ENCODE measurements around the gene LAMA4. TPM values are rescaled to one million over a fixed set of nuclear protein-coding genes. Genes with fewer than 3 reads are reported as not detected.

The LAMA4 gene
- total and polyA plus RNA-seq, 3 experiments from 2014 or later, result not detected

- POLR2A ChIA-PET, result no interaction called here
- H3K27me3 Mint-ChIP-seq, result peaks cover 13 to 67% of the 10 kb centered on the region in 2 donors
Measured at GRCh38 chr6:112169541-112169940, 84.8 kb downstream of the LAMA4 start.

GRCh38 chr6:112163295-112164257 is 90.8 kb downstream of the LAMA4 start:
- peaks cover 9 to 74% of the 10 kb centered on the region in 2 donors for H3K27me3 Mint-ChIP-seq
- H3K27ac Mint-ChIP-seq, result peak overlapping the region in 3 of 8 donors; percentile 10 to 27 (median 24)
- CTCF ChIA-PET, result interaction anchor here (0.8 to 3.2 kb wide), 13 partner anchors 9 to 1105 kb away, joined by 3 to 14 read pairs (median 4); partner anchors contain the start of genes FAM229B and TUBE1

More at GRCh38 chr6:112169541-112169940, 84.8 kb downstream of the LAMA4 start:
- CTCF ChIA-PET, result no interaction called here
- DNase-seq, result no peak
- H3K36me3 Mint-ChIP-seq, result no peaks in the 10 kb centered on the region
- H3K4me3 Mint-ChIP-seq, result no peak overlapping the region
- Histone ChIP-seq H3K9me3 (ENCODE audit: low read length) (no peaks in the 10 kb centered on the region), H3K27ac (ENCODE audit: low read depth, low read length) (no peak overlapping the region), H3K4me3 (ENCODE audit: low read length) (no peak overlapping the region), H3K4me1 (ENCODE audit: insufficient read depth, low read length) (no peaks in the 10 kb centered on the region), H3K36me3 (ENCODE audit: insufficient read depth, low read length) (no peaks in the 10 kb centered on the region), H3K27me3 (ENCODE audit: insufficient read depth, low read length, poor library complexity, severe bottlenecking) (peaks cover 11% of the 10 kb centered on the region)
- H3K4me1 Mint-ChIP-seq, result no peaks in the 10 kb centered on the region
- H3K27ac Mint-ChIP-seq, result no peak overlapping the region
- H3K9me3 Mint-ChIP-seq, result no peaks in the 10 kb centered on the region

GRCh38 chr6:112160745-112161144 is 93.6 kb downstream of the LAMA4 start:
- H3K4me1 ChIP-seq (ENCODE audit: insufficient read depth, low read length), result peaks cover 6% of the 10 kb centered on the region
- ChIA-PET POLR2A (no interaction called here), CTCF (no interaction called here)
- no peaks in the 10 kb centered on the region for H3K9me3 ChIP-seq (ENCODE audit: low read length)
- no peak overlapping the region for H3K27ac ChIP-seq (ENCODE audit: low read depth, low read length)
- Mint-ChIP-seq H3K27me3 (peaks cover 10 to 54% of the 10 kb centered on the region in 2 donors), H3K4me3 (no peak overlapping the region), H3K4me1 (peaks cover 7 to 16% (median 14%) of the 10 kb centered on the region in 3 donors), H3K9me3 (no peaks in the 10 kb centered on the region), H3K27ac (no peak overlapping the region), H3K36me3 (no peaks in the 10 kb centered on the region)
- peaks cover 13% of the 10 kb centered on the region for H3K27me3 ChIP-seq (ENCODE audit: insufficient read depth, low read length, poor library complexity, severe bottlenecking)
- H3K36me3 ChIP-seq (ENCODE audit: insufficient read depth, low read length), result no peaks in the 10 kb centered on the region
- H3K4me3 ChIP-seq (ENCODE audit: low read length), result no peak overlapping the region
- no peak for DNase-seq

More at GRCh38 chr6:112163295-112164257, 90.8 kb downstream of the LAMA4 start:
- Histone ChIP-seq H3K27me3 (ENCODE audit: insufficient read depth, low read length, poor library complexity, severe bottlenecking) (peaks cover 13% of the 10 kb centered on the region), H3K4me1 (ENCODE audit: insufficient read depth, low read length) (peaks cover 6% of the 10 kb centered on the region), H3K4me3 (ENCODE audit: low read length) (no peak overlapping the region), H3K27ac (ENCODE audit: low read depth, low read length) (no peak overlapping the region), H3K36me3 (ENCODE audit: insufficient read depth, low read length) (no peaks in the 10 kb centered on the region), H3K9me3 (ENCODE audit: low read length) (no peaks in the 10 kb centered on the region)
- no peaks in the 10 kb centered on the region for H3K36me3 Mint-ChIP-seq
- H3K4me3 Mint-ChIP-seq, result peak overlapping the region in 6 of 7 donors; percentile 40 to 79 (median 66)
- H3K4me1 Mint-ChIP-seq, result peaks cover 7 to 16% (median 11%) of the 10 kb centered on the region in 3 donors
- peak; percentile 46 to 78 (median 63) for DNase-seq
- POLR2A ChIA-PET, result no interaction called here
- no peaks in the 10 kb centered on the region for H3K9me3 Mint-ChIP-seq

- Mint-ChIP-seq H3K4me1 (peaks cover 0 to 7% (median 0%) of the 10 kb centered on the region in 3 donors), H3K9me3 (no peaks in the 10 kb centered on the region), H3K36me3 (no peaks in the 10 kb centered on the region), H3K27me3 (peaks cover 10 to 28% of the 10 kb centered on the region in 2 donors), H3K27ac (no peak overlapping the region), H3K4me3 (no peak overlapping the region)
- Histone ChIP-seq H3K27ac (ENCODE audit: low read depth, low read length) (no peak overlapping the region), H3K27me3 (ENCODE audit: insufficient read depth, low read length, poor library complexity, severe bottlenecking) (no peaks in the 10 kb centered on the region), H3K36me3 (ENCODE audit: insufficient read depth, low read length) (no peaks in the 10 kb centered on the region), H3K9me3 (ENCODE audit: low read length) (no peaks in the 10 kb centered on the region), H3K4me3 (ENCODE audit: low read length) (no peak overlapping the region), H3K4me1 (ENCODE audit: insufficient read depth, low read length) (no peaks in the 10 kb centered on the region)
- POLR2A ChIA-PET, result no interaction called here
- no peak for DNase-seq
- CTCF ChIA-PET, result no interaction called here
Measured at GRCh38 chr6:112156668-112157067, 97.7 kb downstream of the LAMA4 start.

GRCh38 chr6:112155886-112156285 is 98.5 kb downstream of the LAMA4 start:
- Mint-ChIP-seq H3K27me3 (peaks cover 12 to 21% of the 10 kb centered on the region in 2 donors), H3K4me1 (peaks cover 0 to 7% (median 0%) of the 10 kb centered on the region in 3 donors), H3K27ac (no peak overlapping the region), H3K9me3 (no peaks in the 10 kb centered on the region), H3K36me3 (no peaks in the 10 kb centered on the region), H3K4me3 (no peak overlapping the region)
- Histone ChIP-seq H3K4me3 (ENCODE audit: low read length) (no peak overlapping the region), H3K36me3 (ENCODE audit: insufficient read depth, low read length) (no peaks in the 10 kb centered on the region), H3K4me1 (ENCODE audit: insufficient read depth, low read length) (no peaks in the 10 kb centered on the region), H3K9me3 (ENCODE audit: low read length) (no peaks in the 10 kb centered on the region), H3K27ac (ENCODE audit: low read depth, low read length) (no peak overlapping the region), H3K27me3 (ENCODE audit: insufficient read depth, low read length, poor library complexity, severe bottlenecking) (no peaks in the 10 kb centered on the region)
- ChIA-PET CTCF (no interaction called here), POLR2A (no interaction called here)
- DNase-seq, result no peak

GRCh38 chr6:112154711-112155110 is 99.7 kb downstream of the LAMA4 start:
- POLR2A ChIA-PET, result no interaction called here
- DNase-seq, result no peak
- Histone ChIP-seq H3K27ac (ENCODE audit: low read depth, low read length) (no peak overlapping the region), H3K4me3 (ENCODE audit: low read length) (no peak overlapping the region), H3K4me1 (ENCODE audit: insufficient read depth, low read length) (no peaks in the 10 kb centered on the region), H3K36me3 (ENCODE audit: insufficient read depth, low read length) (no peaks in the 10 kb centered on the region), H3K27me3 (ENCODE audit: insufficient read depth, low read length, poor library complexity, severe bottlenecking) (no peaks in the 10 kb centered on the region), H3K9me3 (ENCODE audit: low read length) (no peaks in the 10 kb centered on the region)
- Mint-ChIP-seq H3K9me3 (no peaks in the 10 kb centered on the region), H3K36me3 (no peaks in the 10 kb centered on the region), H3K27me3 (peaks cover 12 to 16% of the 10 kb centered on the region in 2 donors), H3K4me3 (no peak overlapping the region), H3K4me1 (peaks cover 0 to 7% (median 0%) of the 10 kb centered on the region in 3 donors), H3K27ac (no peak overlapping the region)
- CTCF ChIA-PET, result interaction anchor here (1.3 kb wide), 1 partner anchor 8 kb away, joined by 5 read pairs; no protein-coding TSS in a partner anchor

- Histone ChIP-seq H3K27me3 (ENCODE audit: insufficient read depth, low read length, poor library complexity, severe bottlenecking) (no peaks in the 10 kb centered on the region), H3K4me3 (ENCODE audit: low read length) (no peak overlapping the region), H3K27ac (ENCODE audit: low read depth, low read length) (no peak overlapping the region), H3K4me1 (ENCODE audit: insufficient read depth, low read length) (no peaks in the 10 kb centered on the region), H3K36me3 (ENCODE audit: insufficient read depth, low read length) (no peaks in the 10 kb centered on the region), H3K9me3 (ENCODE audit: low read length) (no peaks in the 10 kb centered on the region)
- Mint-ChIP-seq H3K4me1 (peaks cover 0 to 7% (median 0%) of the 10 kb centered on the region in 3 donors), H3K9me3 (no peaks in the 10 kb centered on the region), H3K36me3 (no peaks in the 10 kb centered on the region), H3K4me3 (no peak overlapping the region), H3K27ac (no peak overlapping the region), H3K27me3 (peaks cover 6 to 15% of the 10 kb centered on the region in 2 donors)
- ChIA-PET POLR2A (no interaction called here), CTCF (interaction anchor here (1.3 kb wide), 1 partner anchor 9 kb away, joined by 5 read pairs; no protein-coding TSS in a partner anchor)
- no peak for DNase-seq
Measured at GRCh38 chr6:112153926-112154607, 100.3 kb downstream of the LAMA4 start.

GRCh38 chr6:112150363-112150762 is 104.0 kb downstream of the LAMA4 start:
- H3K4me1 ChIP-seq (ENCODE audit: insufficient read depth, low read length), result no peaks in the 10 kb centered on the region
- no peak overlapping the region for H3K4me3 ChIP-seq (ENCODE audit: low read length)
- ChIA-PET POLR2A (no interaction called here), CTCF (interaction anchor here (1.1 kb wide), 1 partner anchor 13 kb away, joined by 7 read pairs; no protein-coding TSS in a partner anchor)
- Mint-ChIP-seq H3K9me3 (no peaks in the 10 kb centered on the region), H3K4me3 (no peak overlapping the region), H3K36me3 (no peaks in the 10 kb centered on the region), H3K4me1 (peaks cover 0 to under 1% (median 0%) of the 10 kb centered on the region in 3 donors), H3K27ac (no peak overlapping the region), H3K27me3 (peaks cover 8 to 20% of the 10 kb centered on the region in 2 donors)
- H3K27ac ChIP-seq (ENCODE audit: low read depth, low read length), result no peak overlapping the region
- H3K27me3 ChIP-seq (ENCODE audit: insufficient read depth, low read length, poor library complexity, severe bottlenecking), result no peaks in the 10 kb centered on the region
- H3K36me3 ChIP-seq (ENCODE audit: insufficient read depth, low read length), result no peaks in the 10 kb centered on the region
- no peak for DNase-seq
- no peaks in the 10 kb centered on the region for H3K9me3 ChIP-seq (ENCODE audit: low read length)

Data from CD8-positive, alpha-beta memory T cell (primary cell).